ENCODE results near the gene STX8.
"Not testable (repeated sequence)": the region's sequence is repeated elsewhere in the genome, so short reads cannot be mapped to it uniquely, and the experiment has no call there.

The STX8 gene

DNA sequence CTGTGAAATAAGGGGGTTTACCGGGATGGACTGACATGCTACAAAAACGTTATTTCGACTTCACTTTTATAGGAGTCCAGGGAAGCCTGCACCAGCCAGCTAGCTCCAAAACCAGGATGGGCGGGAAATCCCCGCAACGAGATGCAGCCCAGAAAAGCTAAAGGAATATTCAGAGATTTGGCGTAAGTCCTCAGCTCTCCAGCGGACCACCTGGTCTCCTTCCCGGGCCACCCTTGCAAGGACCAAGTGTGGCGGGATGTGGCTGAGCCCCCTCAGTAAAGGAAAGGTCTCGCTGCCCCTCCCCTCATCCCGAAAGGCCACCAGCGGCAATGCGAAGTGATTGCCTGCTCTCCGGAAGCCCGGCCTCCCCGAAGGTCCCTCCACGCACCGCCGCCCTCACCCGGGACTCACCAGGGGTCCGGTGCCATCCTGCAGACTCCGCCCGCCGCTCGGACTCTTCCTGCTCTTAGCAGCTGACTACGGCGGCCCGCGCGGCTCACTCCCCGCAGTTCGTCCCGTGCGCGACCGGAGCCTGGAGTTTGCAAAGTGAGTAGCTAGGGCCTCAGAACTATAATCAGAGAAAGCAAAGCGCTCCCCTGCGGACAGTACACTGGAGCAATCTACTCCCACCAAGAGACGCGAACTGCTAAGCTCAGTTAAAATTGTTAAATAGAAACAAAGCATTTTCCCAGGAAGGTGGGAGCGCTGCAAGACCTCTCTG is at the start of gene STX8:
TSS of gene STX8 (minus strand) at position 440 of the 721 bp plus-strand sequence. CDS start at position 428, 12 bp downstream.
- ChIA-PET POLR2A (no interaction called here), CTCF (interaction anchor here (3.6 kb wide), 1 partner anchor 10 kb away, joined by 34 read pairs; no protein-coding TSS in a partner anchor)
- peak within 1 kb of the TSS; percentile 81 for H3K4me3 ChIP-seq (ENCODE audit: low read depth, low read length)
- TF ChIP-seq, protein P1, sequence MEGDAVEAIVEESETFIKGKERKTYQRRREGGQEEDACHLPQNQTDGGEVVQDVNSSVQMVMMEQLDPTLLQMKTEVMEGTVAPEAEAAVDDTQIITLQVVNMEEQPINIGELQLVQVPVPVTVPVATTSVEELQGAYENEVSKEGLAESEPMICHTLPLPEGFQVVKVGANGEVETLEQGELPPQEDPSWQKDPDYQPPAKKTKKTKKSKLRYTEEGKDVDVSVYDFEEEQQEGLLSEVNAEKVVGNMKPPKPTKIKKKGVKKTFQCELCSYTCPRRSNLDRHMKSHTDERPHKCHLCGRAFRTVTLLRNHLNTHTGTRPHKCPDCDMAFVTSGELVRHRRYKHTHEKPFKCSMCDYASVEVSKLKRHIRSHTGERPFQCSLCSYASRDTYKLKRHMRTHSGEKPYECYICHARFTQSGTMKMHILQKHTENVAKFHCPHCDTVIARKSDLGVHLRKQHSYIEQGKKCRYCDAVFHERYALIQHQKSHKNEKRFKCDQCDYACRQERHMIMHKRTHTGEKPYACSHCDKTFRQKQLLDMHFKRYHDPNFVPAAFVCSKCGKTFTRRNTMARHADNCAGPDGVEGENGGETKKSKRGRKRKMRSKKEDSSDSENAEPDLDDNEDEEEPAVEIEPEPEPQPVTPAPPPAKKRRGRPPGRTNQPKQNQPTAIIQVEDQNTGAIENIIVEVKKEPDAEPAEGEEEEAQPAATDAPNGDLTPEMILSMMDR (IDR thresholded peaks at IDR 0.05; ENCODE audit: insufficient read depth, low read length, missing control alignments) = no peak
- peak; percentile 37 for DNase-seq (ENCODE audit: low read depth, low spot score)

DNA sequence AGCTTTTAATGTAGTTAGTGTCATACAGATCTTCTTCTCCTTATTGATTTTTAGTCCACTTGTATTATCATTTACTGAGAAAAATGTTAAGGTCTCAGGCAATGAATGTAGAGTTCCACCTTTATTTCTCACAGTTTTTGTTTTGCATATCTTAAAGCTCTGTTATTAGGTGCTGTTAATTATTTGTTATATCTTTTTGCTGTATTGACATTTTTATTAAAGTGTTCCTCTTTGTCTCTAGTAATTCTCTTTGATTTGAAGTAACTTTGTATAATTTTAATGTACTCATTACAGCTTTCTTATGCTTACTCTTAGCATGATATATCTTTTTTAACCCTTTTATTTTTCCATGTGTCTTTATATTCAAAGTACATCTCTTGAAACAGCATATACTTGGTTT is 47.3 kb upstream of the STX8 start:
- ChIA-PET POLR2A (no interaction called here), CTCF (no interaction called here)
- TF ChIP-seq, protein P1 (IDR thresholded peaks at IDR 0.05; ENCODE audit: insufficient read depth, low read length, missing control alignments) = no peak
- no peak overlapping the region for H3K4me3 ChIP-seq (ENCODE audit: low read depth, low read length)
- DNase-seq (ENCODE audit: low read depth, low spot score) = no peak

GRCh38 chr17:9615486-9615885 is 39.9 kb upstream of the STX8 start:
- H3K4me3 ChIP-seq (ENCODE audit: low read depth, low read length) = no peak overlapping the region
- TF ChIP-seq, protein P1 (IDR thresholded peaks at IDR 0.05; ENCODE audit: insufficient read depth, low read length, missing control alignments) = no peak
- no peak for DNase-seq (ENCODE audit: low read depth, low spot score)
- ChIA-PET CTCF (no interaction called here), POLR2A (no interaction called here)

DNA sequence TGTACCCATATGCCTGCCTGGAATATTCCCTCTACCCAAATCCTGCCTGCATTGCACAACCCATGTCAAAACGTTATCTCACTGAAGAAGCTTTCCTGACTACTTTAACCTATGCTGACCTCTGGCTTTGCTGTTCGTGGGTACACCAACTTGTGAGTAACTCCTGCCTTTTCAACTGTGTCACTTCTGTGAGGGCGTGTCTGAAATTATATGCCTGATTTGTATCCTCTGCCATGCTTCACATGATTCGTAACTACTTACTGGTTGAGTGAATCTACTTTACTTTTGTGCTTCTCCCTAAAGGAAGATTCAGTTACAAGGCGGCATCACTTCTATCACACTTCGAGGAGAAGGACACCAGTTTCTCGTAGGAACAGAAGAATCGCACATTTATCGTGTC is 36.4 kb upstream of the STX8 start:
- no peak overlapping the region for H3K4me3 ChIP-seq (ENCODE audit: low read depth, low read length)
- TF ChIP-seq, protein P1 (IDR thresholded peaks at IDR 0.05; ENCODE audit: insufficient read depth, low read length, missing control alignments) = no peak
- ChIA-PET POLR2A (no interaction called here), CTCF (no interaction called here)
- DNase-seq (ENCODE audit: low read depth, low spot score) = no peak

DNA sequence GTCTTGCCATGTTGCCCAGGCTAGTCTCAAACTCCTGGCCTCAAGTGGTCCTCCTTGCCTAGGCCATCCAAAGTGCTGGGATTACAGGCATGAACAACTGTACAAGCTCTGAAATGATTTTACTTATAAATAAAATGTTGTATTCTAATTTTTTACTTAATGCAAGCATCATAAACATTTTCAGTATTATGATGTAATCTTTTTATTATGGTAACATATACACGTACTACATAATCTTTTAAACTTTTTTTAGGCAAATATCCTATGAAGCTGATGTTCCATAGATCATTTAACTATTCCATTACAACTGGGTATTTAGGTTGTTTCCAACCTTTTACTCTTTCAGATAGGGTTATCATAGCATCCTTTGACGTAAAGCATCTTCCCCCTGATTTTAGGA is 35.9 kb upstream of the STX8 start:
- no peak for DNase-seq (ENCODE audit: low read depth, low spot score)
- no peak overlapping the region for H3K4me3 ChIP-seq (ENCODE audit: low read depth, low read length)
- ChIA-PET POLR2A (no interaction called here), CTCF (no interaction called here)
- TF ChIP-seq, protein P1 (IDR thresholded peaks at IDR 0.05; ENCODE audit: insufficient read depth, low read length, missing control alignments) = no peak

GRCh38 chr17:9607058-9607457 is 31.4 kb upstream of the STX8 start:
- H3K4me3 ChIP-seq (ENCODE audit: low read depth, low read length); DNase-seq (ENCODE audit: low read depth, low spot score); POLR2A ChIA-PET; CTCF ChIA-PET: not testable (repeated sequence)

DNA sequence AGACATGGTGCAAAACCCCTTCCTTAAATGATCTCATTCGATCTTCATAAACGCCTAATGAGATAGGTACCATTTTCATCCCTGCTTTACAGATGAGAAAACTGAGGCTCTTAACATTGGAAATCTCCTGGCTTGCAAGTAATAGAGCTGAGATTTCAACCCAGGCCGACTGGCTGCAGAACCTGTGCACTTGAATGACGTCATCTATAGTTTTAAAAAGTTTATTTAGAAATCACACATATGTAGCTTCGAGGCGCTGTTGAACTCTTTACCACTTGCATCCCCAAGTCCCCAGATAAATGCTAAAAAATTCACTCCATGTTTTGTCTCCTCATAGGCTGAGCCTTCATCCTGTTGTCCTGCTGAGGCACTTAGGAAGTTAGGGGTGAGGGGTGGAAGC is 30.8 kb upstream of the STX8 start:
- POLR2A ChIA-PET = no interaction called here
- TF ChIP-seq, protein P1 (IDR thresholded peaks at IDR 0.05; ENCODE audit: insufficient read depth, low read length, missing control alignments) = no peak

GRCh38 chr17:9604583-9604982 is 29.0 kb upstream of the STX8 start:
- CTCF ChIA-PET = not testable (repeated sequence)

More for the DNA sequence above, 30.8 kb upstream of the STX8 start:
- CTCF ChIA-PET = no interaction called here
- no peak overlapping the region for H3K4me3 ChIP-seq (ENCODE audit: low read depth, low read length)
- DNase-seq (ENCODE audit: low read depth, low spot score) = no peak

More at GRCh38 chr17:9604583-9604982, 29.0 kb upstream of the STX8 start:
- DNase-seq (ENCODE audit: low read depth, low spot score); POLR2A ChIA-PET; H3K4me3 ChIP-seq (ENCODE audit: low read depth, low read length): not testable (repeated sequence)

All from AG04449 (cell line).